CD14-positive monocyte (primary cell): Measurements from ENCODE around the gene ATAD2B. TPM values are rescaled to one million over a fixed set of nuclear protein-coding genes. Genes with fewer than 3 reads are reported as not detected.

Experiments used
- DNase-seq, 3 donors: peaks; one replicate each; pipeline ENCODE4 v3.0.0-alpha.2; 2011 to 2022
- H2AFZ ChIP-seq: 2 replicates; pipeline ENCODE4 v1.6.0; 2012; ENCODE audit warnings: mild to moderate bottlenecking, low read depth, low read length, inconsistent platforms; ENCODE audit not compliant: insufficient read depth, poor library complexity, severe bottlenecking
- H3K27ac ChIP-seq, 2 donors: 1 replicate in 1 of 2; 2 replicates in 1 of 2; pipeline ENCODE4 v1.5.1; 2012 to 2013; ENCODE audit warnings: low read length in 2 of 2, control low read depth in 1 of 2, inconsistent platforms in 1 of 2, low read depth in 1 of 2, mild to moderate bottlenecking in 1 of 2
- H3K27me3 ChIP-seq, 2 donors: one replicate each; pipeline versions ENCODE4 v1.6.0 to v1.6.1; 2011 to 2013; ENCODE audit warnings: low read length in 2 of 2; ENCODE audit not compliant: control insufficient read depth in 2 of 2, insufficient read depth in 2 of 2
- H3K36me3 ChIP-seq, 2 donors: replicated peaks in 1 of 2; 1 replicate in 1 of 2; 2 replicates in 1 of 2; pipeline versions ENCODE4 v1.5.1 to v1.6.1; 2012 to 2013; ENCODE audit warnings: low read length in 2 of 2, control low read depth in 1 of 2, inconsistent platforms in 1 of 2, mild to moderate bottlenecking in 1 of 2; ENCODE audit not compliant: insufficient read depth in 2 of 2, control insufficient read depth in 1 of 2
- H3K4me1 ChIP-seq, 2 donors: 1 replicate in 1 of 2; 2 replicates in 1 of 2; pipeline versions ENCODE4 v1.5.1 to v1.6.1; 2012 to 2013; ENCODE audit warnings: low read length in 2 of 2, control low read depth in 1 of 2, inconsistent platforms in 1 of 2, mild to moderate bottlenecking in 1 of 2, moderate library complexity in 1 of 2; ENCODE audit not compliant: insufficient read depth in 2 of 2, control insufficient read depth in 1 of 2
- H3K4me2 ChIP-seq: replicated peaks from 2 replicates; pipeline ENCODE3; 2012; ENCODE audit warnings: low read length, moderate library complexity, mild to moderate bottlenecking; ENCODE audit not compliant: poor library complexity, severe bottlenecking; ENCODE audit errors: extremely low read depth
- H3K4me3 ChIP-seq, 3 experiments: fragments of 200-600 bp in 1 of 3; sonication (generic) in 1 of 3; replicated peaks in 1 of 3; 1 replicate in 2 of 3; 2 replicates in 1 of 3; pipeline ENCODE4 v1.5.1; 2011 to 2013; ENCODE audit warnings: low read length in 3 of 3, mild to moderate bottlenecking in 3 of 3, control low read depth in 2 of 3, low read depth in 2 of 3, inconsistent platforms in 1 of 3, moderate library complexity in 1 of 3
- H3K79me2 ChIP-seq: 2 replicates; pipeline ENCODE4 v1.6.0; 2012; ENCODE audit warnings: mild to moderate bottlenecking, control low read depth, inconsistent platforms, low read length, moderate library complexity; ENCODE audit not compliant: insufficient read depth
- H3K9ac ChIP-seq: 2 replicates; pipeline ENCODE4 v1.6.0; 2017; ENCODE audit warnings: low read length, mild to moderate bottlenecking; ENCODE audit not compliant: insufficient read depth, poor library complexity, severe bottlenecking
- H3K9me3 ChIP-seq, 2 donors: replicated peaks in 1 of 2; 1 replicate in 1 of 2; 2 replicates in 1 of 2; pipeline versions ENCODE4 v1.5.1 to v1.6.1; 2012 to 2013; ENCODE audit warnings: low read length in 2 of 2, control low read depth in 1 of 2; ENCODE audit not compliant: control insufficient read depth in 1 of 2, insufficient read depth in 1 of 2
- H4K20me1 ChIP-seq: 2 replicates; pipeline ENCODE4 v1.6.0; 2012; ENCODE audit warnings: mild to moderate bottlenecking, low read length, control low read depth, moderate library complexity; ENCODE audit not compliant: insufficient read depth
- H3K27ac Mint-ChIP-seq, 7 donors: one replicate each; pipeline ENCODE4 v1.8.0; 2020; ENCODE audit warnings: mild to moderate bottlenecking in 7 of 7, mixed read lengths in 7 of 7, moderate library complexity in 6 of 7, inconsistent platforms in 2 of 7
- H3K27me3 Mint-ChIP-seq, 3 donors: one replicate each; pipeline ENCODE4 v1.8.0; 2021 to 2022; ENCODE audit warnings: low read depth in 3 of 3, mild to moderate bottlenecking in 3 of 3, mixed read lengths in 3 of 3, moderate library complexity in 3 of 3, inconsistent platforms in 1 of 3
- H3K36me3 Mint-ChIP-seq, 2 donors: one replicate each; pipeline ENCODE4 v1.8.0; 2020; ENCODE audit warnings: mixed read lengths in 2 of 2, inconsistent platforms in 1 of 2, mild to moderate bottlenecking in 1 of 2
- H3K4me1 Mint-ChIP-seq: one replicate; pipeline ENCODE4 v1.8.0; 2020; ENCODE audit warnings: mild to moderate bottlenecking, mixed read lengths
- H3K4me3 Mint-ChIP-seq, 2 donors: one replicate each; pipeline ENCODE4 v1.8.0; 2020; ENCODE audit warnings: mild to moderate bottlenecking in 2 of 2, mixed read lengths in 2 of 2, moderate library complexity in 1 of 2
- H3K9me3 Mint-ChIP-seq, 7 donors: one replicate each; pipeline ENCODE4 v1.8.0; 2020 to 2022; ENCODE audit warnings: mixed read lengths in 7 of 7, mild to moderate bottlenecking in 6 of 7, moderate library complexity in 6 of 7, inconsistent platforms in 2 of 7
- CTCF ChIP-seq: fragments of 200-600 bp; IDR thresholded peaks from one replicate; pipeline ENCODE4 v1.8.0; 2022; ENCODE audit warnings: antibody characterized with exemption, mild to moderate bottlenecking
- WGBS: methylation state at CpG from one replicate; pipeline ENCODE4 v1.1.5; 2013; ENCODE audit warnings: missing lambda C conversion rate; ENCODE audit not compliant: insufficient coverage; 5-methylcytosine and 5-hydroxymethylcytosine counted together
- intact Hi-C, 2 donors: fragments of 100-400 bp; cut with micrococcal nuclease; formaldehyde crosslinking; loops; one replicate each; pipeline versions ENCODE4 v1.15.0 to v1.15.1; 2023
- polyA plus RNA-seq, 3 donors: library from polyadenylated mRNA; depleted of rRNA in 1 of 3; unstranded in 2 of 3; stranded (reverse) in 1 of 3; fragments of 300-500 nt in 2 of 3; fragments of >200 nt in 1 of 3; fragmentation: Illumina TruSeq in 2 of 3; gene quantifications; 1 replicate in 2 of 3; 2 replicates in 1 of 3; pipeline ENCODE4 v1.2.3, GENCODE V29; 2012 to 2021

The ATAD2B gene
- polyA plus RNA-seq, 3 donors: 4.9 to 12.1 (median 7.2) TPM

GRCh38 chr2:23824777-23825212, 102.1 kb downstream of the ATAD2B start:
- peak; percentile 16 to 42 (median 33) for DNase-seq
- peaks cover 42 to 67% of the 10 kb centered on the region in 2 donors for H3K36me3 ChIP-seq
- H3K79me2 ChIP-seq: no peaks in the 10 kb centered on the region
- peaks cover 14% of the 10 kb centered on the region for H3K4me1 Mint-ChIP-seq
- peaks cover 3 to 8% of the 10 kb centered on the region in 2 donors for H3K4me1 ChIP-seq
- intact Hi-C loops: loop anchor here (5.0 kb wide), 1 partner anchor 258 kb away; the partner anchor contains the start of gene TP53I3 (in 2 of the 2)
- no peaks in the 10 kb centered on the region for H3K27me3 Mint-ChIP-seq
- H3K36me3 Mint-ChIP-seq: peaks cover 38 to 44% of the 10 kb centered on the region in 2 donors
- H4K20me1 ChIP-seq: peaks cover 21% of the 10 kb centered on the region
- H3K4me2 ChIP-seq: no peak overlapping the region
- peak; percentile 83 for TF ChIP-seq CTCF
- WGBS: 50% methylated on average over 2 of the region's 2 CpGs
- H3K27me3 ChIP-seq: no peaks in the 10 kb centered on the region
- H3K27ac Mint-ChIP-seq: peak overlapping the region in 1 of 7 donors; percentile 45
- no peak overlapping the region for H2AFZ ChIP-seq
- H3K27ac ChIP-seq: no peak overlapping the region
- H3K9me3 ChIP-seq: no peaks in the 10 kb centered on the region
- H3K9ac ChIP-seq: no peak overlapping the region
- H3K4me3 Mint-ChIP-seq: no peak overlapping the region
- no peaks in the 10 kb centered on the region for H3K9me3 Mint-ChIP-seq
- H3K4me3 ChIP-seq: no peak overlapping the region

DNA sequence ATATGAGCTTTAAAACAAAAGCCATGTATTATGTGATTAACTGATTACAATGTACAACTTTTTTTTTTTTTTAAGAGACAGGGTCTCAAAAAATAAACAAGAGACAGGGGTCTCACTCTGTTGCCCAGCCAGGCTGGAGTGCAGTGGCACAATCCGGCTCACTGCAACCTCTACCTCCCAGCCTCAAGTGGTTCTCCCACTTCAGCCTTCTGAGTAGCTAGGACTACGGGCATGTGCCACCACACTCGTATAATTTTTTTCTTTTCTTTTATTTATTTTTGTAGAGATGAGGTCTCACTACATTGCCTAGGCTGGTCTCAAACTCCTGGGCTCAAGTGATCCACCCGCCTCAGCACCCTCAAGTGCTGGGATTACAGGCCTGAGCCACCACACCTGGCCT, 103.1 kb downstream of the ATAD2B start:
- Histone ChIP-seq H3K27ac (no peak overlapping the region), H3K27me3 (no peaks in the 10 kb centered on the region), H3K4me3 (no peak overlapping the region), H2AFZ (no peak overlapping the region), H3K79me2 (no peaks in the 10 kb centered on the region), H4K20me1 (peaks cover 23% of the 10 kb centered on the region), H3K36me3 (peaks cover 40 to 68% of the 10 kb centered on the region in 2 donors), H3K9me3 (no peaks in the 10 kb centered on the region), H3K4me1 (peaks cover 3 to 8% of the 10 kb centered on the region in 2 donors), H3K9ac (no peak overlapping the region), H3K4me2 (no peak overlapping the region)
- 100% methylated on average over 1 of the region's 4 CpGs for WGBS
- Mint-ChIP-seq H3K27me3 (no peaks in the 10 kb centered on the region), H3K4me3 (no peak overlapping the region), H3K4me1 (peaks cover 14% of the 10 kb centered on the region), H3K36me3 (peaks cover 36 to 42% of the 10 kb centered on the region in 2 donors), H3K27ac (no peak overlapping the region), H3K9me3 (no peaks in the 10 kb centered on the region)
- no peak for DNase-seq
- intact Hi-C loops: no loop called here
- no peak for TF ChIP-seq CTCF
